Measurements from ENCODE around the gene HNRNPA3.

The HNRNPA3 gene

DNA sequence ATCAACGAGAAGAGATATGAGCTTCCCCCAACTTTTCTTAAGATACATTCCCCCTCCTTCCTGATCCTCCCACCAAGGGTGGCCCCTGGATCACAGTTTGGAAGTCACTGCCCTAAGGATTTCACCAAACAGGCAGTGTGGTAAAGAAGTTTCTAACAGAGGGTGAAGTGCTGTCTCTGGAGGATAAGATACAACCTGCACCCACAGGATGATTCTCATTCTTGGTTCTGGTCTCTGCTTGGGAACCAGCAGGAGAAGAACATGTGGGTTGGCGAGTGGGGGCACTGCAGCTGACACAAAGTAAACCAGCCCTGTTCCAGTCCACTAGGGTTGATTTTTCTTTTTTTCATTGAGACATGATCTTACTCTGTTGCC lies 42.6 kb downstream of the HNRNPA3 start:
- Histone ChIP-seq H3K9me3 (replicated peaks in 1 of 2; ENCODE audit: control insufficient read depth in 2 of 2, insufficient read depth in 1 of 2, low read depth in 1 of 2, low read length in 2 of 2) (peaks cover 0 to 27% of the 10 kb centered on the region in 2 donors), H2BK12ac (ENCODE audit: low read length) (no peak overlapping the region), H3K4me1 (ENCODE audit: control insufficient read depth in 2 of 2, insufficient read depth in 1 of 2, low read depth in 1 of 2, low read length in 2 of 2) (no peaks in the 10 kb centered on the region), H3K4me2 (ENCODE audit: insufficient read depth, low read length, poor library complexity, severe bottlenecking) (no peak overlapping the region), H3K23ac (ENCODE audit: low read depth, low read length, poor library complexity) (no peak overlapping the region), H3K9ac (ENCODE audit: low read depth, low read length, poor library complexity) (no peak overlapping the region), H2AK5ac (ENCODE audit: low read depth, low read length) (no peak overlapping the region), H2BK120ac (ENCODE audit: low read depth, low read length) (no peak overlapping the region), H3K14ac (ENCODE audit: low read length) (no peak overlapping the region), H4K8ac (ENCODE audit: low read depth, low read length) (no peak overlapping the region), H3K18ac (ENCODE audit: low read length) (no peak overlapping the region), H3K79me1 (ENCODE audit: low read depth, low read length) (peaks cover 2% of the 10 kb centered on the region), H2BK5ac (ENCODE audit: low read length) (no peak overlapping the region), H4K91ac (ENCODE audit: low read depth, low read length, poor library complexity) (no peak overlapping the region), H2BK15ac (ENCODE audit: low read length) (no peak overlapping the region), H3K4me3 (ENCODE audit: low read length in 2 of 2) (no peak overlapping the region), H3K4ac (ENCODE audit: low read length) (no peak overlapping the region), H3K27ac (replicated peaks; ENCODE audit: low read length) (no peak overlapping the region), H3K27me3 (ENCODE audit: control insufficient read depth in 3 of 3, insufficient read depth in 3 of 3, low read depth in 1 of 3, low read length in 3 of 3) (no peaks in the 10 kb centered on the region), H2AFZ (ENCODE audit: low read length) (no peak overlapping the region), H3K36me3 (replicated peaks in 1 of 2; ENCODE audit: control insufficient read depth in 2 of 2, insufficient read depth in 2 of 2, low read length in 2 of 2) (peaks cover 0 to 70% of the 10 kb centered on the region in 2 donors)
- no peak for DNase-seq (ENCODE audit: low spot score)
- no CpG with 5 or more reads among the region's 2 CpGs for WGBS, 2 donors (ENCODE audit: extremely low coverage in 2 of 2, insufficient read length in 2 of 2, insufficient replicate concordance in 1 of 2)

GRCh38 chr2:177256026-177256425 lies 43.4 kb downstream of the HNRNPA3 start:
- H3K27me3 ChIP-seq (ENCODE audit: control insufficient read depth in 3 of 3, insufficient read depth in 3 of 3, low read depth in 1 of 3, low read length in 3 of 3) = no peaks in the 10 kb centered on the region
- H2BK5ac ChIP-seq (ENCODE audit: low read length) = no peak overlapping the region
- no peak overlapping the region for H2BK12ac ChIP-seq (ENCODE audit: low read length)
- H3K23ac ChIP-seq (ENCODE audit: low read depth, low read length, poor library complexity) = no peak overlapping the region
- H3K27ac ChIP-seq (replicated peaks; ENCODE audit: low read length) = no peak overlapping the region
- no CpG with 5 or more reads among the region's 2 CpGs for WGBS, 2 donors (ENCODE audit: extremely low coverage in 2 of 2, insufficient read length in 2 of 2, insufficient replicate concordance in 1 of 2)
- peaks cover 0 to 27% of the 10 kb centered on the region in 2 donors for H3K9me3 ChIP-seq (replicated peaks in 1 of 2; ENCODE audit: control insufficient read depth in 2 of 2, insufficient read depth in 1 of 2, low read depth in 1 of 2, low read length in 2 of 2)
- DNase-seq (ENCODE audit: low spot score) = no peak
- H3K4me1 ChIP-seq (ENCODE audit: control insufficient read depth in 2 of 2, insufficient read depth in 1 of 2, low read depth in 1 of 2, low read length in 2 of 2) = no peaks in the 10 kb centered on the region
- H4K8ac ChIP-seq (ENCODE audit: low read depth, low read length) = no peak overlapping the region
- no peak overlapping the region for H3K4me3 ChIP-seq (ENCODE audit: low read length in 2 of 2)
- no peak overlapping the region for H3K4me2 ChIP-seq (ENCODE audit: insufficient read depth, low read length, poor library complexity, severe bottlenecking)
- H3K18ac ChIP-seq (ENCODE audit: low read length) = no peak overlapping the region
- H3K79me1 ChIP-seq (ENCODE audit: low read depth, low read length) = peaks cover 2% of the 10 kb centered on the region
- no peak overlapping the region for H3K4ac ChIP-seq (ENCODE audit: low read length)
- H4K91ac ChIP-seq (ENCODE audit: low read depth, low read length, poor library complexity) = no peak overlapping the region
- H2BK15ac ChIP-seq (ENCODE audit: low read length) = no peak overlapping the region
- H2AK5ac ChIP-seq (ENCODE audit: low read depth, low read length) = no peak overlapping the region
- H3K36me3 ChIP-seq (replicated peaks in 1 of 2; ENCODE audit: control insufficient read depth in 2 of 2, insufficient read depth in 2 of 2, low read length in 2 of 2) = peaks cover 0 to 65% of the 10 kb centered on the region in 2 donors
- no peak overlapping the region for H3K9ac ChIP-seq (ENCODE audit: low read depth, low read length, poor library complexity)
- H3K14ac ChIP-seq (ENCODE audit: low read length) = no peak overlapping the region
- no peak overlapping the region for H2AFZ ChIP-seq (ENCODE audit: low read length)
- no peak overlapping the region for H2BK120ac ChIP-seq (ENCODE audit: low read depth, low read length)

DNA sequence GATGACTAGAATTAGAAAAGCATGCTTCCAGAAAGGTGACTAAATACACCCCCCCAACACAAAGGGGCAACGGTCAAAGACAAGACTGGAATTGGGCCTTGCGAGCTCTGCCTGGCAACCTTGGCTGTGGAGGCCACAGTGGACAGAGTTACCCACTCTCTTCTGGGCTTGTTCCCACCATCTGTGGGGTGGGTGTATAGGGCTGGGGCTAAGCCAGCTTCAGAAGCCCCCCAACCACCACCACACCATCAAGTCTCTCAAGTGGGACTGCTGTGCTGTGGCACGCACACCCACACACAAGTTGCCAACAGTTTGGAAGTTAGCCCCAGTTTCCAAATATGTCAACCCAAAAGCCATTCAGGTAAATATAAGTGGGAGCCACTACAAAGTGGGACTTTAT lies 44.1 kb downstream of the HNRNPA3 start:
- Histone ChIP-seq H3K4me1 (ENCODE audit: control insufficient read depth in 2 of 2, insufficient read depth in 1 of 2, low read depth in 1 of 2, low read length in 2 of 2) (peaks cover 0 to 2% of the 10 kb centered on the region in 2 donors), H3K27ac (replicated peaks; ENCODE audit: low read length) (no peak overlapping the region), H3K18ac (ENCODE audit: low read length) (no peak overlapping the region), H3K79me1 (ENCODE audit: low read depth, low read length) (peaks cover 2% of the 10 kb centered on the region), H3K36me3 (replicated peaks in 1 of 2; ENCODE audit: control insufficient read depth in 2 of 2, insufficient read depth in 2 of 2, low read length in 2 of 2) (peaks cover 0 to 61% of the 10 kb centered on the region in 2 donors), H3K27me3 (ENCODE audit: control insufficient read depth in 3 of 3, insufficient read depth in 3 of 3, low read depth in 1 of 3, low read length in 3 of 3) (no peaks in the 10 kb centered on the region), H2BK120ac (ENCODE audit: low read depth, low read length) (no peak overlapping the region), H3K14ac (ENCODE audit: low read length) (no peak overlapping the region), H4K91ac (ENCODE audit: low read depth, low read length, poor library complexity) (no peak overlapping the region), H2BK5ac (ENCODE audit: low read length) (no peak overlapping the region), H4K8ac (ENCODE audit: low read depth, low read length) (no peak overlapping the region), H2BK15ac (ENCODE audit: low read length) (no peak overlapping the region), H3K4ac (ENCODE audit: low read length) (no peak overlapping the region), H3K4me2 (ENCODE audit: insufficient read depth, low read length, poor library complexity, severe bottlenecking) (no peak overlapping the region), H3K9me3 (replicated peaks in 1 of 2; ENCODE audit: control insufficient read depth in 2 of 2, insufficient read depth in 1 of 2, low read depth in 1 of 2, low read length in 2 of 2) (peaks cover 0 to 27% of the 10 kb centered on the region in 2 donors), H2AFZ (ENCODE audit: low read length) (no peak overlapping the region), H3K9ac (ENCODE audit: low read depth, low read length, poor library complexity) (no peak overlapping the region), H2BK12ac (ENCODE audit: low read length) (no peak overlapping the region), H3K4me3 (ENCODE audit: low read length in 2 of 2) (no peak overlapping the region), H3K23ac (ENCODE audit: low read depth, low read length, poor library complexity) (no peak overlapping the region), H2AK5ac (ENCODE audit: low read depth, low read length) (no peak overlapping the region)
- DNase-seq (ENCODE audit: low spot score) = no peak
- no CpG with 5 or more reads among the region's 3 CpGs for WGBS, 2 donors (ENCODE audit: extremely low coverage in 2 of 2, insufficient read length in 2 of 2, insufficient replicate concordance in 1 of 2)

GRCh38 chr2:177257471-177257870 lies 44.9 kb downstream of the HNRNPA3 start:
- Histone ChIP-seq H2BK120ac (ENCODE audit: low read depth, low read length) (no peak overlapping the region), H3K9me3 (replicated peaks in 1 of 2; ENCODE audit: control insufficient read depth in 2 of 2, insufficient read depth in 1 of 2, low read depth in 1 of 2, low read length in 2 of 2) (peaks cover 0 to 24% of the 10 kb centered on the region in 2 donors), H3K27me3 (ENCODE audit: control insufficient read depth in 3 of 3, insufficient read depth in 3 of 3, low read depth in 1 of 3, low read length in 3 of 3) (no peaks in the 10 kb centered on the region), H3K23ac (ENCODE audit: low read depth, low read length, poor library complexity) (no peak overlapping the region), H3K4me2 (ENCODE audit: insufficient read depth, low read length, poor library complexity, severe bottlenecking) (no peak overlapping the region), H2AK5ac (ENCODE audit: low read depth, low read length) (no peak overlapping the region), H3K79me1 (ENCODE audit: low read depth, low read length) (peaks cover 2% of the 10 kb centered on the region), H3K4me1 (ENCODE audit: control insufficient read depth in 2 of 2, insufficient read depth in 1 of 2, low read depth in 1 of 2, low read length in 2 of 2) (peaks cover 1 to 6% of the 10 kb centered on the region in 2 donors), H3K4me3 (ENCODE audit: low read length in 2 of 2) (no peak overlapping the region), H2BK15ac (ENCODE audit: low read length) (no peak overlapping the region), H2BK5ac (ENCODE audit: low read length) (no peak overlapping the region), H3K36me3 (replicated peaks in 1 of 2; ENCODE audit: control insufficient read depth in 2 of 2, insufficient read depth in 2 of 2, low read length in 2 of 2) (peaks cover 0 to 54% of the 10 kb centered on the region in 2 donors), H3K9ac (ENCODE audit: low read depth, low read length, poor library complexity) (no peak overlapping the region), H2AFZ (ENCODE audit: low read length) (no peak overlapping the region), H3K4ac (ENCODE audit: low read length) (no peak overlapping the region), H4K91ac (ENCODE audit: low read depth, low read length, poor library complexity) (no peak overlapping the region), H3K27ac (replicated peaks; ENCODE audit: low read length) (no peak overlapping the region), H2BK12ac (ENCODE audit: low read length) (no peak overlapping the region), H3K18ac (ENCODE audit: low read length) (no peak overlapping the region), H3K14ac (ENCODE audit: low read length) (no peak overlapping the region), H4K8ac (ENCODE audit: low read depth, low read length) (no peak overlapping the region)
- no peak for DNase-seq (ENCODE audit: low spot score)
- no CpG with 5 or more reads among the region's 5 CpGs for WGBS, 2 donors (ENCODE audit: extremely low coverage in 2 of 2, insufficient read length in 2 of 2, insufficient replicate concordance in 1 of 2)

Data from neuronal stem cell (in vitro differentiated cells).